Measurements from ENCODE around the gene CLIC5. TPM values are rescaled to one million over a fixed set of nuclear protein-coding genes. Genes with fewer than 3 reads are reported as not detected.

The CLIC5 gene
- polyA plus RNA-seq, 1 donor from 2014 or later, result 0.22 TPM

DNA sequence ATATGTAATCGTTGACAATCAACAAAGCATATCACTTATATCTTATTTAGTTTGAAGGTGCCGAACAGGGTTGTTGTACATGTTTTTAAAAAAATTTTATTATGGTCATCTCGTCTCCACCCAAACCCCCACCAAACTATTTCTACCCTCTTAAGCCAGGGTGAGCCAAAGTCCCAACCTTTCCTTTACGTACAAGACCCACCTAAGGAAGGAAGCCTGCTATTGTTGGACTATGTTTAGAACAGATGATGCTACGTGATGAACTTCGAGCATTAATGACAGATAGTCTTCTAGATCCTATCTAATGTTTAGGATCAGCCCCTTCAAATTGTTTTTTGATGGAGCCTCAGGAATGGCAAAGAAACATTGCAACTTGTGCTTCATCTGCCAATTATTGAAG lies 44.4 kb downstream of the CLIC5 start:
- TF ChIP-seq POLR2AphosphoS5 (IDR thresholded peaks at IDR 0.05), result no peak
- no peak for TF ChIP-seq SMC3 (conservative IDR thresholded peaks at IDR 0.05; ENCODE audit: poor library complexity)
- TF ChIP-seq, protein P1, sequence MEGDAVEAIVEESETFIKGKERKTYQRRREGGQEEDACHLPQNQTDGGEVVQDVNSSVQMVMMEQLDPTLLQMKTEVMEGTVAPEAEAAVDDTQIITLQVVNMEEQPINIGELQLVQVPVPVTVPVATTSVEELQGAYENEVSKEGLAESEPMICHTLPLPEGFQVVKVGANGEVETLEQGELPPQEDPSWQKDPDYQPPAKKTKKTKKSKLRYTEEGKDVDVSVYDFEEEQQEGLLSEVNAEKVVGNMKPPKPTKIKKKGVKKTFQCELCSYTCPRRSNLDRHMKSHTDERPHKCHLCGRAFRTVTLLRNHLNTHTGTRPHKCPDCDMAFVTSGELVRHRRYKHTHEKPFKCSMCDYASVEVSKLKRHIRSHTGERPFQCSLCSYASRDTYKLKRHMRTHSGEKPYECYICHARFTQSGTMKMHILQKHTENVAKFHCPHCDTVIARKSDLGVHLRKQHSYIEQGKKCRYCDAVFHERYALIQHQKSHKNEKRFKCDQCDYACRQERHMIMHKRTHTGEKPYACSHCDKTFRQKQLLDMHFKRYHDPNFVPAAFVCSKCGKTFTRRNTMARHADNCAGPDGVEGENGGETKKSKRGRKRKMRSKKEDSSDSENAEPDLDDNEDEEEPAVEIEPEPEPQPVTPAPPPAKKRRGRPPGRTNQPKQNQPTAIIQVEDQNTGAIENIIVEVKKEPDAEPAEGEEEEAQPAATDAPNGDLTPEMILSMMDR (IDR thresholded peaks at IDR 0.05; ENCODE audit: poor library complexity, severe bottlenecking), result no peak
- no peak for TF ChIP-seq EP300 (conservative IDR thresholded peaks at IDR 0.05; ENCODE audit: poor library complexity, severe bottlenecking)
- no peak for TF ChIP-seq RAD21 (conservative IDR thresholded peaks at IDR 0.05)
- no peak for TF ChIP-seq TAF1 (IDR thresholded peaks at IDR 0.05; ENCODE audit: low read depth)
- TF ChIP-seq EZH2 (IDR thresholded peaks at IDR 0.05; ENCODE audit: borderline replicate concordance, insufficient read depth, low read length, poor library complexity, severe bottlenecking), result no peak
- TF ChIP-seq MXI1 (conservative IDR thresholded peaks at IDR 0.05; ENCODE audit: poor library complexity, severe bottlenecking), result no peak
- TF ChIP-seq, protein P2, sequence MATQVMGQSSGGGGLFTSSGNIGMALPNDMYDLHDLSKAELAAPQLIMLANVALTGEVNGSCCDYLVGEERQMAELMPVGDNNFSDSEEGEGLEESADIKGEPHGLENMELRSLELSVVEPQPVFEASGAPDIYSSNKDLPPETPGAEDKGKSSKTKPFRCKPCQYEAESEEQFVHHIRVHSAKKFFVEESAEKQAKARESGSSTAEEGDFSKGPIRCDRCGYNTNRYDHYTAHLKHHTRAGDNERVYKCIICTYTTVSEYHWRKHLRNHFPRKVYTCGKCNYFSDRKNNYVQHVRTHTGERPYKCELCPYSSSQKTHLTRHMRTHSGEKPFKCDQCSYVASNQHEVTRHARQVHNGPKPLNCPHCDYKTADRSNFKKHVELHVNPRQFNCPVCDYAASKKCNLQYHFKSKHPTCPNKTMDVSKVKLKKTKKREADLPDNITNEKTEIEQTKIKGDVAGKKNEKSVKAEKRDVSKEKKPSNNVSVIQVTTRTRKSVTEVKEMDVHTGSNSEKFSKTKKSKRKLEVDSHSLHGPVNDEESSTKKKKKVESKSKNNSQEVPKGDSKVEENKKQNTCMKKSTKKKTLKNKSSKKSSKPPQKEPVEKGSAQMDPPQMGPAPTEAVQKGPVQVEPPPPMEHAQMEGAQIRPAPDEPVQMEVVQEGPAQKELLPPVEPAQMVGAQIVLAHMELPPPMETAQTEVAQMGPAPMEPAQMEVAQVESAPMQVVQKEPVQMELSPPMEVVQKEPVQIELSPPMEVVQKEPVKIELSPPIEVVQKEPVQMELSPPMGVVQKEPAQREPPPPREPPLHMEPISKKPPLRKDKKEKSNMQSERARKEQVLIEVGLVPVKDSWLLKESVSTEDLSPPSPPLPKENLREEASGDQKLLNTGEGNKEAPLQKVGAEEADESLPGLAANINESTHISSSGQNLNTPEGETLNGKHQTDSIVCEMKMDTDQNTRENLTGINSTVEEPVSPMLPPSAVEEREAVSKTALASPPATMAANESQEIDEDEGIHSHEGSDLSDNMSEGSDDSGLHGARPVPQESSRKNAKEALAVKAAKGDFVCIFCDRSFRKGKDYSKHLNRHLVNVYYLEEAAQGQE (IDR thresholded peaks at IDR 0.05; ENCODE audit: borderline replicate concordance), result no peak

DNA sequence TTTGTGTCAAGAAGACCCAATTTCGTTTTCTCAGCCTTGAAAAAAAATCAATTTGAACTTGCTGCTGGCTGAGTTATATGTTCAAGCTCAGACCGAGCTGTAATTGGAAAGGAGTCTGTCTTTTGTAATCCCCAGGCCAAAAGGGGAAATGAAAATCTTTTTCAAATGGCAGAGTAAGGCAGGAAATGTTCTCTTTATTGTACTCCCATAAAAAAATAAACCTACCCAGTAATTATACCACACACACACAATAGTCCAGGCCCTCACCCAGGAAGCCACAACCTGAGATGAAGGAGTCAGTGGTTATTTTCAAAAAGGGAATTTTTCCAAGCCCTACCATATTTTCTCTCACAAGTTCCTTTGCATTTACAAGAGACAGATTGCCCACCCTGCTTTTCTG lies 45.3 kb downstream of the CLIC5 start:
- Histone ChIP-seq H3K4me2 (ENCODE audit: low read length) (no peak overlapping the region), H3K36me3 (ENCODE audit: insufficient read depth, low read length) (no peaks in the 10 kb centered on the region), H3K9me3 (ENCODE audit: low read length) (no peaks in the 10 kb centered on the region), H2AFZ (ENCODE audit: low read depth, low read length) (no peak overlapping the region), H3F3A (ENCODE audit: insufficient read depth, low read length, poor library complexity, severe bottlenecking) (no peaks in the 10 kb centered on the region), H3K79me2 (replicated peaks; ENCODE audit: insufficient read depth, low read length) (no peaks in the 10 kb centered on the region), H4K20me1 (ENCODE audit: insufficient read depth) (no peaks in the 10 kb centered on the region), H3K27ac (ENCODE audit: low read length) (no peak overlapping the region), H3K4me3 (ENCODE audit: low read length) (no peak overlapping the region), H3K9ac (ENCODE audit: low read length) (no peak overlapping the region), H3K9me2 (ENCODE audit: insufficient read depth, low read length) (no peaks in the 10 kb centered on the region), H3K27me3 (ENCODE audit: insufficient read depth, low read depth, low read length) (no peaks in the 10 kb centered on the region)
- TF ChIP-seq EP300 (conservative IDR thresholded peaks at IDR 0.05; ENCODE audit: poor library complexity, severe bottlenecking), result no peak
- TF ChIP-seq POLR2AphosphoS5 (IDR thresholded peaks at IDR 0.05), result no peak
- TF ChIP-seq MXI1 (conservative IDR thresholded peaks at IDR 0.05; ENCODE audit: poor library complexity, severe bottlenecking), result no peak
- TF ChIP-seq RAD21 (conservative IDR thresholded peaks at IDR 0.05), result no peak
- TF ChIP-seq EZH2 (IDR thresholded peaks at IDR 0.05; ENCODE audit: borderline replicate concordance, insufficient read depth, low read length, poor library complexity, severe bottlenecking), result no peak
- TF ChIP-seq SMC3 (conservative IDR thresholded peaks at IDR 0.05; ENCODE audit: poor library complexity), result no peak
- TF ChIP-seq, protein P1 (IDR thresholded peaks at IDR 0.05; ENCODE audit: poor library complexity, severe bottlenecking), result no peak
- TF ChIP-seq, protein P2 (IDR thresholded peaks at IDR 0.05; ENCODE audit: borderline replicate concordance), result no peak

More for the DNA sequence above, 44.4 kb downstream of the CLIC5 start:
- Histone ChIP-seq H3K27ac (ENCODE audit: low read length) (no peak overlapping the region), H3K4me2 (ENCODE audit: low read length) (no peak overlapping the region), H4K20me1 (ENCODE audit: insufficient read depth) (no peaks in the 10 kb centered on the region), H3K79me2 (replicated peaks; ENCODE audit: insufficient read depth, low read length) (no peaks in the 10 kb centered on the region), H3K4me3 (ENCODE audit: low read length) (no peak overlapping the region), H3K9me3 (ENCODE audit: low read length) (no peaks in the 10 kb centered on the region), H3K27me3 (ENCODE audit: insufficient read depth, low read depth, low read length) (no peaks in the 10 kb centered on the region), H2AFZ (ENCODE audit: low read depth, low read length) (no peak overlapping the region), H3F3A (ENCODE audit: insufficient read depth, low read length, poor library complexity, severe bottlenecking) (no peaks in the 10 kb centered on the region), H3K36me3 (ENCODE audit: insufficient read depth, low read length) (no peaks in the 10 kb centered on the region), H3K9ac (ENCODE audit: low read length) (no peak overlapping the region), H3K9me2 (ENCODE audit: insufficient read depth, low read length) (no peaks in the 10 kb centered on the region)
